Uterus (tissue), 4 donors: Measurements from ENCODE around the gene SLC9C1. TPM values are rescaled to one million over a fixed set of nuclear protein-coding genes. Genes with fewer than 3 reads are reported as not detected.

Experiments
- DNase-seq, 2 donors: peaks; one replicate each; pipeline ENCODE4 v3.0.0-alpha.2; 2019 to 2020
- H3K27ac ChIP-seq, 2 donors: fragments of 200-600 bp; sonication (generic); 1 replicate in 1 of 2; 2 replicates in 1 of 2; pipeline ENCODE4 v1.5.1; 2016 to 2018
- H3K27me3 ChIP-seq, 2 donors: fragments of 200-600 bp; sonication (generic); one replicate each; pipeline ENCODE4 v1.5.1; 2018 to 2019; ENCODE audit warnings: control low read depth in 1 of 2
- H3K36me3 ChIP-seq, 2 donors: fragments of 200-600 bp; sonication (generic); one replicate each; pipeline ENCODE4 v1.5.1; 2019; ENCODE audit warnings: control low read depth in 1 of 2
- H3K4me1 ChIP-seq, 2 donors: fragments of 200-600 bp; sonication (generic); one replicate each; pipeline ENCODE4 v1.5.1; 2018 to 2019; ENCODE audit warnings: control low read depth in 1 of 2
- H3K4me3 ChIP-seq, 2 donors: fragments of 200-600 bp; sonication (generic); 1 replicate in 1 of 2; 2 replicates in 1 of 2; pipeline ENCODE4 v1.5.1; 2018 to 2019; ENCODE audit warnings: mild to moderate bottlenecking in 1 of 2
- H3K9me3 ChIP-seq, 2 donors: fragments of 200-600 bp; sonication (generic); one replicate each; pipeline ENCODE4 v1.5.1; 2019; ENCODE audit warnings: control low read depth in 1 of 2
- POLR2A ChIP-seq, 2 donors: fragments of 450-650 bp; IDR thresholded peaks; one replicate each; pipeline ENCODE4 v1.6.1; 2016; ENCODE audit warnings: antibody characterized with exemption in 2 of 2, mild to moderate bottlenecking in 1 of 2, moderate library complexity in 1 of 2
- intact Hi-C: fragments of 100-400 bp; cut with DNase I; formaldehyde crosslinking; loops from one replicate; pipeline ENCODE4 v1.15.1; 2023; ENCODE audit warnings: low total_unique reads
- total RNA-seq, 4 donors: library from RNA; depleted of rRNA in 3 of 4; stranded (reverse); fragments of >200 nt in 3 of 4; gene quantifications; one replicate each; pipeline versions ENCODE4 v1.1.0 to v1.2.4, GENCODE V29; 2014 to 2023
- TF ChIP-seq, protein P1 (sequence below), 4 experiments: fragments of 200-600 bp in 2 of 4; fragments of 450-650 bp in 2 of 4; sonication (generic) in 2 of 4; IDR thresholded peaks; one replicate each; pipeline ENCODE4 v1.5.1; 2016 to 2019; ENCODE audit warnings: antibody characterized with exemption in 4 of 4, mild to moderate bottlenecking in 2 of 4, moderate library complexity in 1 of 4
- donor health status: DM: yes; HTN: yes; CAD: no.

Gene SLC9C1
- total RNA-seq, 4 donors from 2014 or later: 0.49 to 1.7 TPM; not detected in 2

DNA sequence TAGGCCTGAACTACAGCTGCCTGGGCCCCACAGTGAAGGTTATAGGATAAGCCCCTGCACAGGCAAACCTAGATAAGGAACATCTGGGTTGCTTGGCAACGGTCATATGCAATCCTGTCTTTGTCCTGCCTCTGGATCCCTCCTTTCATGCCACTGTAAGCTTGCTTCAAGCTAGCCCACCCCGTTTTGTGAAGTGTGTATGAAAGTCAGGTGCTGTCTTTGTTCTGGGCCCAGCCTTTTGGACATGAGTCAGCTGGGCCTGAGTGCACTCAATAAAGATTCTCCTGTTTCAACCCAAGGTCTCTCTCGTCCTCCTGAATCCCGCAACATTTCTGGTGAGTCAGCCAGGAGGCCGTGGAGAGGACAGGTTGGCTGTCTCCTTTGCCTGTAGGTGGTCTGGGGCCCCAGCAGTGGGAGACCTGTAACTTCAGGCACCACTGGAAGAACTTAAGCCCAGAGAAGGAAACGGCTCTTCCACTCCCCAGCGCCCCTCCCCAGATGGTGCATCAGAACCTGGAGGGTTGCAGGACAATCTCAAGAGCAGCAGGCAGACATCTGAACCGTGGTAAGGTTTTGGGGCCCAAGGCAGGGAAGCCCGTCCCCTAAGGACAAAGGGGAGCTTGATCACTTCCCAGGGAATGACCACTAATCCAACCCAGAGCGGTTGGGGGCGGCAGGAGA is 8.3 kb upstream of the SLC9C1 start:
- no peak for TF ChIP-seq POLR2A (IDR thresholded peaks at IDR 0.05)
- TF ChIP-seq, protein P1, sequence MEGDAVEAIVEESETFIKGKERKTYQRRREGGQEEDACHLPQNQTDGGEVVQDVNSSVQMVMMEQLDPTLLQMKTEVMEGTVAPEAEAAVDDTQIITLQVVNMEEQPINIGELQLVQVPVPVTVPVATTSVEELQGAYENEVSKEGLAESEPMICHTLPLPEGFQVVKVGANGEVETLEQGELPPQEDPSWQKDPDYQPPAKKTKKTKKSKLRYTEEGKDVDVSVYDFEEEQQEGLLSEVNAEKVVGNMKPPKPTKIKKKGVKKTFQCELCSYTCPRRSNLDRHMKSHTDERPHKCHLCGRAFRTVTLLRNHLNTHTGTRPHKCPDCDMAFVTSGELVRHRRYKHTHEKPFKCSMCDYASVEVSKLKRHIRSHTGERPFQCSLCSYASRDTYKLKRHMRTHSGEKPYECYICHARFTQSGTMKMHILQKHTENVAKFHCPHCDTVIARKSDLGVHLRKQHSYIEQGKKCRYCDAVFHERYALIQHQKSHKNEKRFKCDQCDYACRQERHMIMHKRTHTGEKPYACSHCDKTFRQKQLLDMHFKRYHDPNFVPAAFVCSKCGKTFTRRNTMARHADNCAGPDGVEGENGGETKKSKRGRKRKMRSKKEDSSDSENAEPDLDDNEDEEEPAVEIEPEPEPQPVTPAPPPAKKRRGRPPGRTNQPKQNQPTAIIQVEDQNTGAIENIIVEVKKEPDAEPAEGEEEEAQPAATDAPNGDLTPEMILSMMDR (IDR thresholded peaks at IDR 0.05): no peak
- Histone ChIP-seq H3K27me3 (no peaks in the 10 kb centered on the region), H3K4me1 (no peaks in the 10 kb centered on the region), H3K4me3 (no peak overlapping the region), H3K9me3 (no peaks in the 10 kb centered on the region), H3K27ac (no peak overlapping the region), H3K36me3 (no peaks in the 10 kb centered on the region)
- intact Hi-C loops: no loop called here
- DNase-seq: no peak

DNA sequence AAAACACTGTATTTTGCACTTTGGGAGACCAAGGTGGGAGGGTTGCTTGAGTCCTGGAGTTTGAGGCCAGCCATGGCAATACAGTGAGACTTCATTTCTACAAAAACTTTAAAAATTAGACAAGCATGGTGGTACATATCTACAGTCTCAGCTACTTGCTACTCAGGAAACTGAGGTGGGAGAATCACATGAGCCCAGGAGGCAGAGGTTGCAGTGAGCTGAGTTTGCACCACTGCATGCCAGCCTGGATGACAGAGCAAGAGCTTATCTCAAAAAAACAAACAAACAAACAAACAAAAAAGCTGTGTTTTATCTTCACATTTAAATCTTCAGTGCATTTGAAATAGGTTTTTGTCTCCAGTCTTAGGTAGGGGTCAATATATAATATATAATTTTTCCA is 4.8 kb upstream of the SLC9C1 start:
- H3K36me3 ChIP-seq: no peaks in the 10 kb centered on the region

DNA sequence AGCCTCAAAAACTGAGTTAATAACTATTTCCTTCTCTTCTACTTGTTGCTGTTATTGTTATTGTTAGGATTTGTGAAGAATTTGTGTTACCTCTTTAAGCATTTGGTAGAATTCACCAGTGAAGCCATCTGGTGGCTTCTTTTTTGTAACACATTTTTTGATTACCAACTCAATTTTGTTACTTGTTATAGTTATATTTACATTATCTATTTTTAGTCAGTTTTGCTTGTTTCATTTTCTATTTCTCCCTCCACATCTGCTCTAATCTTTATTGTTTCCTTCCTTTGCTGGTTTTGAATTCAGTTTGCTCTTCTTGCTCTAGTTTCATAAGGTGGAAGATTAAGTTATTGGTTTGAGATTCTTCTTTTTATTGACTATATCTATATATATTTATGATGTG is 3.7 kb upstream of the SLC9C1 start:
- H3K27ac ChIP-seq: no peak overlapping the region
- no peak for DNase-seq
- no peaks in the 10 kb centered on the region for H3K9me3 ChIP-seq
- intact Hi-C loops: no loop called here
- H3K27me3 ChIP-seq: no peaks in the 10 kb centered on the region
- no peak overlapping the region for H3K4me3 ChIP-seq
- H3K4me1 ChIP-seq: no peaks in the 10 kb centered on the region
- H3K36me3 ChIP-seq: no peaks in the 10 kb centered on the region
- no peak for TF ChIP-seq POLR2A (IDR thresholded peaks at IDR 0.05)
- TF ChIP-seq, protein P1 (IDR thresholded peaks at IDR 0.05): no peak

More for the DNA sequence above, 4.8 kb upstream of the SLC9C1 start:
- TF ChIP-seq, protein P1 (IDR thresholded peaks at IDR 0.05): no peak
- TF ChIP-seq POLR2A (IDR thresholded peaks at IDR 0.05): no peak
- no peaks in the 10 kb centered on the region for H3K4me1 ChIP-seq
- no peak for DNase-seq
- H3K27me3 ChIP-seq: no peaks in the 10 kb centered on the region
- intact Hi-C loops: no loop called here
- H3K27ac ChIP-seq: no peak overlapping the region
- no peak overlapping the region for H3K4me3 ChIP-seq
- H3K9me3 ChIP-seq: no peaks in the 10 kb centered on the region

DNA sequence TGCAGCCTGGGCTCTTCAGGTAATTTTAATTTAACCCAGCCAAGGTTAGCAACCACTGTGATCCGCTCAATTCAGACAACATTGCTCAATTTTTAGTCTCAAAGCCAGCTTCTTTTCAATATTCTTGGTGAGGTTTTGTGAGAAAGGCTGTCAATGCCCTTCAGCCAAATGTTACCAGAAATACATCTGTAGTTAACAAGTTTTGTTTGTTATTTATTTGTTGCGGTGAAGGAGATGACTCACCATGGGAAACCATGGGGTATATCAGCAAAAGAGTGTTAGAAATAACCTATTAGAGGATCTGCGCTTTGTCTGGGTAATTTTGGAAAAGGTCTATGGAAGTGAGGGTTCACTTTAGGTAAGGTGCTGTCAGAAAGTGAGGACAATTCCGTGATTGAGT is 5.0 kb downstream of the SLC9C1 start:
- H3K36me3 ChIP-seq: no peaks in the 10 kb centered on the region
- intact Hi-C loops: no loop called here
- no peak for DNase-seq
- no peaks in the 10 kb centered on the region for H3K4me1 ChIP-seq
- no peak overlapping the region for H3K27ac ChIP-seq
- TF ChIP-seq, protein P1 (IDR thresholded peaks at IDR 0.05): no peak
- H3K27me3 ChIP-seq: no peaks in the 10 kb centered on the region
- no peak overlapping the region for H3K4me3 ChIP-seq
- no peaks in the 10 kb centered on the region for H3K9me3 ChIP-seq

DNA sequence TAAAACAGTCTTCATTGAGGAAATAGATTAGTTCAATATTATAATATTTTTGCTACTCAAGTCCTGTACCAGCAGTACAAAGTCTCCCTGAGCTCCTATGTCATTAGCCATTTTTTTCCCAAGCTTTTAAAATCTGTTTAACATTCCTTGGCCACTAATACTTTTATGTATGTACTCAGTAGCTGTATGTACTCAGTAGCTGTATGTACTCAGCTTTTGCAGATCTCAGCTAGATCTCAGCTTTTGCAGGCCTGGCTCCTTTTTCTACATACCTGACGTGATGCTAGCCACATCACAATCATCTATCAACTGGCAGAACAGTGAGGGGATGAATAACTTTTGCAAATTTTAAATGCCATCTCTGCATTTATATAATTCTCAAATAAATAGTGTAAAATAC is 13.8 kb downstream of the SLC9C1 start:
- TF ChIP-seq POLR2A (IDR thresholded peaks at IDR 0.05): no peak
- TF ChIP-seq, protein P1 (IDR thresholded peaks at IDR 0.05): no peak
- Histone ChIP-seq H3K27ac (no peak overlapping the region), H3K9me3 (no peaks in the 10 kb centered on the region), H3K27me3 (no peaks in the 10 kb centered on the region), H3K4me1 (no peaks in the 10 kb centered on the region), H3K36me3 (no peaks in the 10 kb centered on the region), H3K4me3 (no peak overlapping the region)
- intact Hi-C loops: no loop called here
- DNase-seq: no peak
